H1 (cell line): ENCODE results near the gene JAG2. TPM values are rescaled to one million over a fixed set of nuclear protein-coding genes. Genes with fewer than 3 reads are reported as not detected.

Experiments used
- CREB1 ChIP-seq: IDR thresholded peaks from 2 replicates; pipeline ENCODE4 v1.6.1; 2012; ENCODE audit warnings: inconsistent platforms
- E2F6 ChIP-seq: IDR thresholded peaks from 2 replicates; pipeline ENCODE4 v1.6.1; 2012; ENCODE audit warnings: inconsistent platforms
- GTF2F1 ChIP-seq: IDR thresholded peaks from 2 replicates; pipeline ENCODE4 v1.6.1; 2012; ENCODE audit warnings: low read depth, low read length, improper control_type of control experiment, borderline replicate concordance
- polyA plus RNA-seq, 7 experiments: library from polyadenylated mRNA; depleted of rRNA in 3 of 7; stranded (reverse) in 5 of 7; unstranded in 2 of 7; fragments of >200 nt in 5 of 7; fragments of 200-250 nt in 2 of 7; gene quantifications; 1 replicate in 5 of 7; 2 replicates in 1 of 7; 4 replicates in 1 of 7; pipeline versions ENCODE4 v1.2.1 to v1.2.3, GENCODE V29; 2011 to 2013; ENCODE audit warnings: missing spikeins in 2 of 7, mixed read lengths in 2 of 7
- total RNA-seq: library from RNA; stranded (reverse); fragmentation: NEBNext Ultra II Directional; extraction: Animal tissue kit (Norgen Biotek cat#: 25700); gene quantifications from 2 replicates; pipeline ENCODE4 v1.2.1, GENCODE V29; 2021

JAG2 gene
- total and polyA plus RNA-seq, 2 of the 8 experiments (the other 6 are each of a cell fraction or from before 2014, with no cell fraction given): 2.8 to 6.2 TPM

DNA sequence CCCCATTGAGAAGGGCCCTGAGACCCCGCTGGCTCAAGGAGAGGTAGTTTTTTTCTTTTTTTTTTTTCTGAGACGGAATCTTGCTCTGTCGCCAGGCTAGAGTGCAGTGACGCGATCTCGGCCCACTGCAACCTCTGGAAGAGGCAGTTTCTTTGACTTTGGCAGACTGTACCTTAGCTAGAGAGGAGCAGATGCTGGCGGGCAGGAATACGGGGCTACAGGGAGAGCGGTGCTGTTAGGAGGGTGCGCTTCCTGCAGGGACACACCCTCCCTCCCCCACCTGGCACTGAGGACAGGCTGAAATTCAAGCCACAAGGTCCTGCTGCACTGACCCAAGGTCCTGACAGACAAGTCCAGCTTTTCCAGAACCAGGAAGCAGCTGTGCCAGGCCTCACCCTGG is 44.8 kb upstream of the JAG2 start (continued):
- TF ChIP-seq GTF2F1 (no peak), E2F6 (no peak), CREB1 (no peak)
